Ishikawa (cell line): ENCODE results near the gene OBI1.

Experiments used
- CEBPB ChIP-seq: IDR thresholded peaks from 2 replicates; pipeline ENCODE4 v1.6.1; 2012
- CREB1 ChIP-seq: IDR thresholded peaks from 2 replicates; pipeline ENCODE4 v1.6.1; 2012; ENCODE audit warnings: low read depth
- EGR1 ChIP-seq: IDR thresholded peaks from 2 replicates; pipeline ENCODE4 v1.6.1; 2012
- EP300 ChIP-seq: IDR thresholded peaks from 2 replicates; pipeline ENCODE4 v1.6.1; 2012; ENCODE audit warnings: borderline replicate concordance
- FOXM1 ChIP-seq: IDR thresholded peaks from 2 replicates; pipeline ENCODE4 v1.6.1; 2012; ENCODE audit warnings: low read depth, borderline replicate concordance
- NFIC ChIP-seq: IDR thresholded peaks from 2 replicates; pipeline ENCODE4 v1.6.1; 2012
- RAD21 ChIP-seq: IDR thresholded peaks from 2 replicates; pipeline ENCODE4 v1.6.1; 2012; ENCODE audit warnings: low read depth
- TAF1 ChIP-seq: IDR thresholded peaks from 2 replicates; pipeline ENCODE4 v1.6.1; 2012; ENCODE audit warnings: low read depth, mild to moderate bottlenecking
- TCF12 ChIP-seq: IDR thresholded peaks from 2 replicates; pipeline ENCODE4 v1.6.1; 2012; ENCODE audit warnings: low read depth
- TEAD4 ChIP-seq: IDR thresholded peaks from 2 replicates; pipeline ENCODE4 v1.6.1; 2012
- YY1 ChIP-seq: IDR thresholded peaks from 2 replicates; pipeline ENCODE4 v1.6.1; 2012; ENCODE audit warnings: low read depth
- ZBTB7A ChIP-seq: IDR thresholded peaks from 2 replicates; pipeline ENCODE4 v1.6.1; 2012; ENCODE audit warnings: low read depth
- TF ChIP-seq, protein P1 (sequence below): IDR thresholded peaks from 2 replicates; pipeline ENCODE4 v1.6.1; 2012; ENCODE audit warnings: low read depth, mild to moderate bottlenecking
- TF ChIP-seq, protein P2 (sequence below): IDR thresholded peaks from 2 replicates; pipeline ENCODE4 v1.6.1; 2012
- TF ChIP-seq, protein P3 (sequence below): IDR thresholded peaks from 2 replicates; pipeline ENCODE4 v1.6.1; 2012

Gene OBI1

DNA sequence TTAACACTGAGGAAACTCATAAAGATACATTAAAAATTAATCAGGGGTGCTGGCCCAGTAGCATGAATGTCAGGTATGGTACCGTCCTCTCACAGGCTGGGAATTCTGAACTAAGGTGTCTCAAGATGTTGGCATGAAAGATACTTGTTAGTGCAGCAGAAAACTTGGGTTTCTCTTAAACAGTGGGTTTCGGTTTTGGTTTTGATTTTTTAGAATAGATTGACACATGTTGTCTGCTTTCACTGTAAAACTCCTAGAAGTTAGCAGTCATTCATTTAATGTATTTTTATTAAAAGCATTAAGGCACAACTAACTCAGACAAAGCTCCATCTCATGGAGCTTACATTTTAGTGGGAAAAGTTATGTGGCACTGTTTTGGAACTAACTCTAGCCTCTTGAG lies 3.5 kb upstream of the OBI1 start:
- no peak for TF ChIP-seq CEBPB
- TF ChIP-seq RAD21, result no peak
- no peak for TF ChIP-seq NFIC
- TF ChIP-seq TAF1, result no peak
- TF ChIP-seq EGR1, result no peak
- TF ChIP-seq EP300, result no peak
- no peak for TF ChIP-seq ZBTB7A
- TF ChIP-seq, protein P1, sequence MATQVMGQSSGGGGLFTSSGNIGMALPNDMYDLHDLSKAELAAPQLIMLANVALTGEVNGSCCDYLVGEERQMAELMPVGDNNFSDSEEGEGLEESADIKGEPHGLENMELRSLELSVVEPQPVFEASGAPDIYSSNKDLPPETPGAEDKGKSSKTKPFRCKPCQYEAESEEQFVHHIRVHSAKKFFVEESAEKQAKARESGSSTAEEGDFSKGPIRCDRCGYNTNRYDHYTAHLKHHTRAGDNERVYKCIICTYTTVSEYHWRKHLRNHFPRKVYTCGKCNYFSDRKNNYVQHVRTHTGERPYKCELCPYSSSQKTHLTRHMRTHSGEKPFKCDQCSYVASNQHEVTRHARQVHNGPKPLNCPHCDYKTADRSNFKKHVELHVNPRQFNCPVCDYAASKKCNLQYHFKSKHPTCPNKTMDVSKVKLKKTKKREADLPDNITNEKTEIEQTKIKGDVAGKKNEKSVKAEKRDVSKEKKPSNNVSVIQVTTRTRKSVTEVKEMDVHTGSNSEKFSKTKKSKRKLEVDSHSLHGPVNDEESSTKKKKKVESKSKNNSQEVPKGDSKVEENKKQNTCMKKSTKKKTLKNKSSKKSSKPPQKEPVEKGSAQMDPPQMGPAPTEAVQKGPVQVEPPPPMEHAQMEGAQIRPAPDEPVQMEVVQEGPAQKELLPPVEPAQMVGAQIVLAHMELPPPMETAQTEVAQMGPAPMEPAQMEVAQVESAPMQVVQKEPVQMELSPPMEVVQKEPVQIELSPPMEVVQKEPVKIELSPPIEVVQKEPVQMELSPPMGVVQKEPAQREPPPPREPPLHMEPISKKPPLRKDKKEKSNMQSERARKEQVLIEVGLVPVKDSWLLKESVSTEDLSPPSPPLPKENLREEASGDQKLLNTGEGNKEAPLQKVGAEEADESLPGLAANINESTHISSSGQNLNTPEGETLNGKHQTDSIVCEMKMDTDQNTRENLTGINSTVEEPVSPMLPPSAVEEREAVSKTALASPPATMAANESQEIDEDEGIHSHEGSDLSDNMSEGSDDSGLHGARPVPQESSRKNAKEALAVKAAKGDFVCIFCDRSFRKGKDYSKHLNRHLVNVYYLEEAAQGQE, result no peak
- TF ChIP-seq, protein P2, sequence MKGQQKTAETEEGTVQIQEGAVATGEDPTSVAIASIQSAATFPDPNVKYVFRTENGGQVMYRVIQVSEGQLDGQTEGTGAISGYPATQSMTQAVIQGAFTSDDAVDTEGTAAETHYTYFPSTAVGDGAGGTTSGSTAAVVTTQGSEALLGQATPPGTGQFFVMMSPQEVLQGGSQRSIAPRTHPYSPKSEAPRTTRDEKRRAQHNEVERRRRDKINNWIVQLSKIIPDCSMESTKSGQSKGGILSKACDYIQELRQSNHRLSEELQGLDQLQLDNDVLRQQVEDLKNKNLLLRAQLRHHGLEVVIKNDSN, result no peak
- no peak for TF ChIP-seq TCF12

DNA sequence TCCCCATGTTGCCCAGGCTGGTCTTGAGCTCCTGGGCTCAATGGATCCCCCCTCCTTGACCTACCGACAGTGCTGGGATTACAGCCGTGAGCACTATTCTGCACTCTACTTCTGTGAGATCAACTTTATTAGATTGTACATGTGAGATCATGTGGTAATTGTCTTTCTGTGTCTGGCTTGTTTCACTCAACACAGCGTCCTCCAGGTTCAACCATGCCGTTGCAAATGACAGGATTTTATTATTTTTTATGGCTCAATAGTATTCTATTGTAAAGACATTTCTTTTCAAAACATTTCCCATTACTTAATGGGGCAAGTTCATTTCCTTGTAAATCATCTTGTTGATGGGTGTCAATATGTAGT lies 1.5 kb upstream of the OBI1 start:
- TF ChIP-seq, protein P2, result no peak
- TF ChIP-seq ZBTB7A (no peak), YY1 (no peak), TAF1 (no peak), CREB1 (no peak), EP300 (no peak), TCF12 (no peak), EGR1 (no peak), NFIC (no peak), TEAD4 (no peak), RAD21 (no peak), FOXM1 (no peak), CEBPB (no peak)
- TF ChIP-seq, protein P1, result no peak
- TF ChIP-seq, protein P3, sequence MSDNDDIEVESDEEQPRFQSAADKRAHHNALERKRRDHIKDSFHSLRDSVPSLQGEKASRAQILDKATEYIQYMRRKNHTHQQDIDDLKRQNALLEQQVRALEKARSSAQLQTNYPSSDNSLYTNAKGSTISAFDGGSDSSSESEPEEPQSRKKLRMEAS, result no peak

DNA sequence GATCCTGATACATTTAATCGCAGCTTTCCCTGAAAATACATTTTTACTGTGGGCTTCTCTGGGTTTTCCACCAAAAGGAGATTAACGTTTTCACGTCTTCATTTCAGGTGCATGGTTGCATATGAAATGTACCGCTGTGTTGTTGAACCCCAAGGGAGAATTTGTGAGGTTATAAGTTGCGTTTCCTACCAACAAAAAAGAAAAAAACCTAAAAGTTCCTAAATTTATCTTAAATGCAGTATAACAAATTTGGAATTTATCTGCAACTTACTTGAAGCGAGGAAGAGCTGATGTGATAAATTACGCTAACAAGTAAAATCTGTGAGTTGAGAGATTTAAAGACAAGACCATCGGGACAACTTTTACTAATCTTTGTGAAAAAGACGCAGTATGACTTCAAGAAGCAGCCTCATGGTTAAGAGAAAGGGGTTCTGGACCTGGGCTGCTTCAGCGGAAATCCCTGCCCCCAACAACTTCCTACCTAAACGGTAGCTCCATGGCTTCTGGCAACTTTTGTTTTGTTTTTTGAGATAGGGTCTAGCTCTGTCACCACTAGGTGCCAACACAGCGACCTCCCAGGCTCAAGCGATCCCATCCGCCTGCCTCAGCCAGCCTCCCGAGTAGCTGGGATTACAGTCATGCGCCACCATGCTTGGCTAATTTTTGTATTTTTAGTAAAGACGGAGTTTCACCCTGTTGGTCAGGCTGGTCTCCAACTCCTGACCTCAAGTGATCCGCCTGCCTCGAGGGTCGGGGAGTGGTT lies 958 bp upstream of the OBI1 start:
- TF ChIP-seq TAF1 (no peak), YY1 (no peak), CREB1 (no peak), FOXM1 (no peak), NFIC (no peak), EP300 (no peak), RAD21 (no peak), CEBPB (no peak)
- TF ChIP-seq, protein P1, result no peak
- TF ChIP-seq, protein P2, result no peak

DNA sequence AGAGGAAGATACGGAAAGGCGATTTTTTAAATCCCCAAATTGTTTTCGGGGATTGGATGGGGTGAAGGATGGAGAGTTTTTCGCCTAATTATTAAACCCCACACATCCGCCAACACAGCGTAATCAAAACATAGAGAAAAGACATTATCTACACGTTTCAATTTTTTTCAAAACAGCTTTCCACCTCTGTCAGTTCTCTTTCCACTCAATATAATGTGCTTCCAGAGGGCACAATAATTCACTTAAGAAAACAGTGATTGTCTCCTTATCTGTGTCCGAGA lies 435 bp upstream of the OBI1 start:
- no peak for TF ChIP-seq CREB1
- TF ChIP-seq TCF12, result no peak
- no peak for TF ChIP-seq CEBPB
- TF ChIP-seq, protein P2, result no peak
- TF ChIP-seq TEAD4, result no peak
- TF ChIP-seq ZBTB7A, result no peak
